LNCAP (cell line): Measurements from ENCODE around the gene ARID1B.

Experiments used
- TF ChIP-seq, protein P1 (sequence below): fragments of 450-650 bp; IDR thresholded peaks from 2 replicates; pipeline ENCODE4 v1.5.1; 2017; ENCODE audit warnings: mild to moderate bottlenecking

ARID1B gene

DNA sequence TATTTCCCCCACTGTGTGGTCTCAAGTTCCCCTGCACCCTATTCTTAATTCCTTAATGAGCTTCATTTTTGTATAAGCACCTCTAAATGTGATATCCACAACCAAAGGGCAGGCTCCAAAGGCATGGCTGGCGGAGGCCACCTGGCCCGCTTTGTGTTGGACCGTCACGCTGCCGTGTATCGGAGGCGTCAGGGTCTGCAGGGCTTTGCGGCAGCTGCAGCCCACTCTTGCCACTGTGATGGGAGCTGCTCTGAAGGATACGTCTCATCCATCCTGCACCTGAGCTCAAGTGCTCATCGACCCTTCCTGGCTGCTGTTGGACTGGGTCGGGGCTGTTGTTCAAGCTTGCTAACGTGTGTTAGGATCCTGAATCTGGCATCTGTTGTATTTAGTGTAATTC lies 177.6 kb downstream of the ARID1B start:
- TF ChIP-seq, protein P1, sequence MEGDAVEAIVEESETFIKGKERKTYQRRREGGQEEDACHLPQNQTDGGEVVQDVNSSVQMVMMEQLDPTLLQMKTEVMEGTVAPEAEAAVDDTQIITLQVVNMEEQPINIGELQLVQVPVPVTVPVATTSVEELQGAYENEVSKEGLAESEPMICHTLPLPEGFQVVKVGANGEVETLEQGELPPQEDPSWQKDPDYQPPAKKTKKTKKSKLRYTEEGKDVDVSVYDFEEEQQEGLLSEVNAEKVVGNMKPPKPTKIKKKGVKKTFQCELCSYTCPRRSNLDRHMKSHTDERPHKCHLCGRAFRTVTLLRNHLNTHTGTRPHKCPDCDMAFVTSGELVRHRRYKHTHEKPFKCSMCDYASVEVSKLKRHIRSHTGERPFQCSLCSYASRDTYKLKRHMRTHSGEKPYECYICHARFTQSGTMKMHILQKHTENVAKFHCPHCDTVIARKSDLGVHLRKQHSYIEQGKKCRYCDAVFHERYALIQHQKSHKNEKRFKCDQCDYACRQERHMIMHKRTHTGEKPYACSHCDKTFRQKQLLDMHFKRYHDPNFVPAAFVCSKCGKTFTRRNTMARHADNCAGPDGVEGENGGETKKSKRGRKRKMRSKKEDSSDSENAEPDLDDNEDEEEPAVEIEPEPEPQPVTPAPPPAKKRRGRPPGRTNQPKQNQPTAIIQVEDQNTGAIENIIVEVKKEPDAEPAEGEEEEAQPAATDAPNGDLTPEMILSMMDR = no peak

DNA sequence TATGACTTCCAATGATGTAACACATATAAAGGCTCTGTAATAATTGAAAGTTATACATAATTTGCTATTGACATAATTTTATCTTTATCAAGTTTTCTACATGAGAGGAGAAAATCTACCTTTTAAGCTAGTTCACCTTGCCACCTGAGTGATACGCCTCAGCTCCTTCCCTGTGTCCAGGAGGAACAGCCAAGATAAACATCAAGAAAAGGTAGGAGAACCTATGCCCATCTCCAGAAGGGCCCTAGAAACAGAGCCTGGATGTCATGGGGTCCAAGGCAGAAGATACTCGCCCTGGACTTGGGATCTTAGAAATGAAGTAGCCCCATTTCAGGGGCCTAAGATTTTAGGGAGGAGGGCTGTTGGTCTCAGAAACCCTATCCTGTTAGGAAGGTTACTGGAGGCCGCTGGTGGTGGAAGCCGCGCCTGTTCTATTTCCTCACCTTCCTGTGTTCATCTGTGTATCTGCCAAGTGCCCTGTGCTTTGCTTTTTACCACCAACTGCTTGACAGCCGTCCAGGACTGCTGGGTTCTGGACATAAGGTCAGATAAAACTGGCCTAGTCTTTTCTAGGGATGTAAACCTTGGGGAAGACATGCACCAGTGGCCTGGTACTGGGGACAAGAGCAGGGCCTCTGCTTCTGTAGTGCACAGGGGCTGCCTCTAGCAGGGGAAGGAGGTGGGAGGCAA lies 178.5 kb downstream of the ARID1B start:
- TF ChIP-seq, protein P1 = no peak

DNA sequence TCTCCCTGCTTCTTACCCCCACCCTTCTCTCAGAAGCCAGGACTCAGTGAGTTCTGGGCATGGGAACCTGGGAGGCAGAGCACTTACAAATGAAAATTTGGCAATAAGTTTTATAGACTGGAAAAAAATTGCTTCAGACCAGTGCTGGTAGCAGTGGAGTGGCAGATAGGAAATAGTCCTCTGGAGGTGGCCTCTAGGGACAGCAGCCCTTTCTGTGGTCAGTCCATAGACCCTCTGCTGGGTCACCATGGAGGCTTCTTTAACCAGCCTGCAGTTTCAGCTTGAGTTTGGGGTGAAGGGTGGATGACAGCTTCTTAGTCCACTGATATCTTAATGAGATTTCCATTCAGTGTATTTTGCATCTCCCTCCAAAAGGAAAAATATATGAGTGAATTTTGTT lies 179.1 kb downstream of the ARID1B start:
- TF ChIP-seq, protein P1 = no peak

DNA sequence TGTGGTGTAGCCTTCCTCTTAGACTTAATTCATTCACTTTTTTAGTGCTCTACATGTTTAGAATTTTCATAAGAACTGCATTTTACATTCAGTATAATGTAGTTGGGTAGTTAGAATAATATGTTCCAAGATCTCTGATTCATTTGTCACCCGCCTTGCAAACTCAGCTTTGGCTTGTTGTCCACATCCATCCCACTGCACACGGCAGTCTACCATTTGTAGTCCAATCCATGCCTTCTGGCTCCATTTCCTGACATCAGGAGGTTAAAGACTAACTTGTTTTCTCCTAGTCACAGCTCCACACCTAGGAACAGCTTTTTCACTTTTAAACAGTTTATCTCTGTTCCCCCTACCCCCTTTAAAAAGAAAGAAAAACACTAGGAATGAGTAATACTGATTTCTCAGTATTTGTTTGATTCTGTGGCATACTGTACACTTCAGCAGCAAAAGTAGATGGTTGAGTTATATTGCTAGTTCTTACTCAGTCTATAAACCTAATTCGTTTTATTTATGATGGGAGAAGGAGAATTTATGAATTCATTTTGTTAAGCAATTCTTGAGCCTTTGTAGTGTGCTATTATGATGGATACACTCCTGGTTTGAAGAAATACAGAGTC lies 180.9 kb downstream of the ARID1B start:
- TF ChIP-seq, protein P1 = no peak

DNA sequence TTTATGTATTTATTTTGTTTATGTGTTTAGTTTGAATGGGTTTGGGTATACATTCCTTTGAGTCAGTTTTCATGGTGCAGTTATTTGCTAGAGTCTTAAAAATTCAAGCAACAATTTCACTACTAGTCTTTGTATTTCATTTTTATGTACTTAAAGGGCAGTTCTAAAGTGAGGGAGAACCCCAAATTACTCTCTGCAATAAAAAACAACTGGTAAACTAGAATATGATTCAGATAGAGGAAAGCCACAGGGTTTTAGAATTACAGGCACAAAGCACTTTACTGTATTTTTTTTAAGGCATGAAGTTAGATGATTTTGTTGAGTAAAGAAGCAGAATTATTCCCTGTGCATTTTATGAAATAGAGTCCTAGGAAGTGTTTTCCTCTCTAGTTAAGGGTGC lies 183.3 kb downstream of the ARID1B start:
- TF ChIP-seq, protein P1 = no peak

DNA sequence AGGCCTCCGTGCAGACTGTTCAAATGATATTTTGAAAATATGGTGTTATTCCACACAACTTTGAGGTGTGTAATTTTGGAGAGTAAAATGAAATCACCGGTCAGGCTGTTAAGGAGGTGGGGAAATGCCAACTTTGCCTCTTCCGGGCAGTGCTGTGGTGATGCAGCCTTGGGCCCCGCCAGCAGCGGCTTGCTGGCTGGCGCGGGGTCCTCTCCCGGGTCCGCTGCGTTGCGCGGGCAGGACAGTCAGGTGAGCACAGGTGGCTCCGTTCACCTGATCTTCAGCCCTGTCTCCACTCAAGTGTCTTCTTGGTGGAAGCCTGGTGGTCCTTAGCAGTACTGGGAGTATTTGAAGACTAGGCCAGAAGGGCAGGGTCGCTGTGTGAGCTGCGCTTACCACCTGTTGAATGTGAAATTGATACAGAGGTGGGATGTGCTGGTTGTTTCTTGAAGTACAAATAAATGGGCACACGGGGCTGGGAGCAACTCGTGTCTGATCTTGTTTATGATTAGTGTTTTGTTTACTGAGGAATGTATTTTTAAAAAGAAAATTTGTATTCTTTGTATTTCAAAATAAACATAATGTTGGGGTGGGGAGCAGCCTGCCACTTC lies 184.2 kb downstream of the ARID1B start:
- TF ChIP-seq, protein P1 = no peak

DNA sequence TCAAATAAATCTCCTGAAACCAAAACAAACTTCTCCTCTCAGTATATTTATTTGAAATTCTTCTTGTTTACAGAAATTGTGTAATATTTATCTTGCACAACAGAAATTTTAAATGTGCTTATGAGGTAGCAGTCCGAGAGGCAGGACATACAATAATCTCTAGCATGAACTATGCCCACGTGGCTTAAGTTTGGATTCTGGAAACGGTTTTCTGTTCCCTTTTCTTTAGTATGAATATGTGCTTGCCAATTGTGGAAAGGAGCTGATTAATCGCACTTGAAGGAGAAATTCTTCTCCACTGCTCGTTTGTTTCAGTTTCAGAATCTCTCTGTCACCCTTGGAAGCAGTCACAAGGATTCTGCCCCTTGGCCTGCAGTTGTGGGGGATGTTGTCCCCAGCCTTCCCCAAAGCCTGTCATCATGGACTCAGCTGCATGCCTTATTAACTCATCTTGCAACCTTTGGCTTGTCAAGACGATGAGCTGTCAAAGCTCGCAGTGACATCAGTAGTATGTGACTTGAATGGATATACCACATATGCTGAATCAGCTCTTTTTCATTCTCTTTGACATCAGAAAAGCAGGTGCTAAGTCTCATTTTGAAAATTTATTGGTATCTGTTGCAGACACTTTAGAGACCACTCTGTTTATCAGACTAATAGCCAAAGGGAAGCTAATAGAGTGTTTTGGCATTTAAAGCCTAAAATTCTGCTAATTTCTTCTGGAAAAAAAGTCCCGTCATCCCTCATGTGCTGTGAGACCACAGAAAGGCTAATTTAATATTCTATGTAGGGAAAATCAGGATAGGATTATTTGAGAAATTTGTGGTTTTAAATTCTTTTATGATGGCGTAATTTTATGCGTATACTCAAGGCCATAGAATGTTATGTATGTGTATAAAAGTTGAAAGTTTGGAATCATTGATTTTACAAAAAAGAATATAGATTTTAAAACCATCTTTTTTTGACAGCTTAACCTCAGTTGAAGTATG lies 186.8 kb downstream of the ARID1B start:
- TF ChIP-seq, protein P1 = no peak
